Hepatocyte (in vitro differentiated cells): Measurements from ENCODE around the gene PRKCI.

Experiments used
- CTCF ChIP-seq: fragments of 200-600 bp; sonication (generic); IDR thresholded peaks from 2 replicates; pipeline ENCODE4 v1.5.1; 2016; ENCODE audit warnings: antibody characterized with exemption, mild to moderate bottlenecking; ENCODE audit not compliant: poor library complexity
- EZH2 ChIP-seq: fragments of 200-600 bp; sonication (generic); IDR thresholded peaks from 2 replicates; pipeline ENCODE4 v1.6.1; 2016; ENCODE audit warnings: antibody characterized with exemption, mild to moderate bottlenecking, borderline replicate concordance

- TF ChIP-seq CTCF (no peak), EZH2 (no peak)
These were observed 2.4 kb upstream of the PRKCI start for GRCh38 chr3:170219850-170220249.
